Chondrocyte (in vitro differentiated cells): ENCODE data around the gene MUL1. TPM values are rescaled to one million over a fixed set of nuclear protein-coding genes. Genes with fewer than 3 reads are reported as not detected.

ENCODE experiments used
- DNase-seq: peaks from one replicate; pipeline ENCODE4 v3.0.0; 2021; ENCODE audit warnings: mixed read lengths, low spot score
- H3K27ac Mint-ChIP-seq: one replicate; pipeline ENCODE4 v1.8.0; 2021; ENCODE audit warnings: mild to moderate bottlenecking, moderate library complexity, mixed read lengths; ENCODE audit not compliant: unreplicated experiment
- H3K27me3 Mint-ChIP-seq: 2 replicates; pipeline ENCODE4 v1.8.0; 2021; ENCODE audit warnings: low read depth, mixed read lengths
- H3K36me3 Mint-ChIP-seq: 2 replicates; pipeline ENCODE4 v1.8.0; 2021; ENCODE audit warnings: low read depth, mixed read lengths
- H3K4me1 Mint-ChIP-seq: 2 replicates; pipeline ENCODE4 v1.8.0; 2021; ENCODE audit warnings: low read depth, mild to moderate bottlenecking, mixed read lengths
- H3K4me3 Mint-ChIP-seq: one replicate; pipeline ENCODE4 v1.8.0; 2021; ENCODE audit warnings: mild to moderate bottlenecking, moderate library complexity, mixed read lengths; ENCODE audit not compliant: unreplicated experiment
- H3K9me3 Mint-ChIP-seq: 2 replicates; pipeline ENCODE4 v1.8.0; 2021; ENCODE audit warnings: low read depth, mixed read lengths
- CTCF ChIP-seq: fragments of 200-600 bp; sonication (generic); IDR thresholded peaks from 2 replicates; pipeline ENCODE4 v1.5.0; 2021; ENCODE audit warnings: antibody characterized with exemption, mild to moderate bottlenecking, moderate library complexity
- total RNA-seq: library from RNA; stranded (reverse); gene quantifications from 3 replicates; pipeline ENCODE4 v1.2.1, GENCODE V29; 2021

Gene MUL1
- total RNA-seq, 1 donor from 2014 or later = 38.2 TPM

GRCh38 chr1:20491178-20491577 lies 16.8 kb downstream of the MUL1 start:
- no peak for DNase-seq
- Mint-ChIP-seq H3K4me1 (no peaks in the 10 kb centered on the region), H3K27me3 (peaks cover 24% of the 10 kb centered on the region), H3K9me3 (no peaks in the 10 kb centered on the region), H3K27ac (no peak overlapping the region), H3K4me3 (no peak overlapping the region), H3K36me3 (peaks cover 1% of the 10 kb centered on the region)
- no peak for TF ChIP-seq CTCF

- Mint-ChIP-seq H3K36me3 (peaks cover 1% of the 10 kb centered on the region), H3K27ac (no peak overlapping the region), H3K27me3 (peaks cover 30% of the 10 kb centered on the region), H3K9me3 (no peaks in the 10 kb centered on the region), H3K4me3 (peak overlapping the region; percentile 17), H3K4me1 (peaks cover 24% of the 10 kb centered on the region)
- TF ChIP-seq CTCF = no peak
- DNase-seq = no peak
Measured at GRCh38 chr1:20487236-20487590, 20.7 kb downstream of the MUL1 start.

- Mint-ChIP-seq H3K4me1 (peaks cover 24% of the 10 kb centered on the region), H3K36me3 (peaks cover 1% of the 10 kb centered on the region), H3K27me3 (peaks cover 30% of the 10 kb centered on the region), H3K4me3 (peak overlapping the region; percentile 59), H3K9me3 (no peaks in the 10 kb centered on the region), H3K27ac (no peak overlapping the region)
- no peak for TF ChIP-seq CTCF
- DNase-seq = no peak
Measured at GRCh38 chr1:20486457-20487235, 21.3 kb downstream of the MUL1 start.

- Mint-ChIP-seq H3K4me1 (peaks cover 27% of the 10 kb centered on the region), H3K4me3 (peak within 1 kb of the TSS; percentile 84), H3K27me3 (peaks cover 30% of the 10 kb centered on the region), H3K36me3 (peaks cover 1% of the 10 kb centered on the region), H3K9me3 (no peaks in the 10 kb centered on the region), H3K27ac (peak within 1 kb of the TSS; percentile 77)
- no peak for TF ChIP-seq CTCF
- DNase-seq = peak; percentile 75
Measured at GRCh38 chr1:20485527-20486456, 22.2 kb downstream of the MUL1 start, which contains the start of gene CAMK2N1. Gene CAMK2N1 (minus strand): TSS chr1:20486210. CDS start chr1:20485379, 831 bp downstream.
